ENCODE results near the gene ANKS1A. TPM values are rescaled to one million over a fixed set of nuclear protein-coding genes. Genes with fewer than 3 reads are reported as not detected.

Gene ANKS1A
- total RNA-seq, 1 experiment from 2014 or later, result 26.5 TPM

DNA sequence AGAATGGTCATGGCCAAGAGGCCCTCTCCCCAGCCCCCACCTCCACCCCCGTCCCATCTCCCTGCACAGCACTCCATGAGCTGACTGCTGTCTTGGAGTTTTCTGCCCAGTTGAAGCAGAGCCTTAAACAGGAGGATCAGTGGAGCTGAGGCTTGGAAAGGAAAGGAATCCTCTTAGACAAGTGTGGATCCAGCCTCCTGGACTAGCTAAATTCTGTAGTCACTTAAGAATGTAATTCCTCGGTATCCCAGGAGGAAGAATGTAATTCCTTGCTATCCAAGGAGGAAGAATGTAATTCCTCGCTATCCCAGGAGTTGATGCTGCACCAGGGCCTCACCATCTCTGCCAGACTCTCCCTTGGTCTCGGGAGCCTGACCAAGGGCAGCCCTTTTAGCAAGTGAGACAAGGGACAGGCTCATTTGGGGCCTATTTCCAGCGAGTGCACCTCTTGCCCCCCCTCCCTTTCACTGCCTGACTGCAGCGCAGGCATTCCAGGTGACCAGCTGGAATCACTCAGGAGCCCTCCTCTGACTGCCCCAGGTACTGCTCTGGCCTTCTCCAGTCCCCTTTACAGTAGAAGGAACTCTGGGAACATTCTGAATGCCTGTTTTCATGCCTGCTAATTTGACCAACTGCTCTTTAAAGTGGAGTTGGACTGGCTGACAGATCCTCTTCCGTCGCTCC lies 175.8 kb downstream of the ANKS1A start:
- no peak overlapping the region for H3K4ac ChIP-seq (ENCODE audit: low read depth, low read length)
- H3K23me2 ChIP-seq (ENCODE audit: insufficient read length, low read depth, low read length, poor library complexity, severe bottlenecking), result no peaks in the 10 kb centered on the region
- no peak overlapping the region for H4K5ac ChIP-seq (ENCODE audit: insufficient read length, low read depth, low read length)
- Mint-ChIP-seq H3K4me3 (no peak overlapping the region; a peak in 1 of 5 replicates), H3K4me1 (peaks cover 14 to 39% of the 10 kb centered on the region in 2 experiments), H3K36me3 (ENCODE audit: insufficient read depth in 1 of 3, low read depth in 3 of 3) (peaks cover 8 to 23% (median 12%) of the 10 kb centered on the region in 3 experiments; a peak in 6 of 7 replicates), H3K27me3 (ENCODE audit: low read depth) (no peaks in the 10 kb centered on the region), H3K27ac (peak overlapping the region; percentile 72 to 79 (median 77); a peak in 5 of 7 replicates), H3K9me3 (no peaks in the 10 kb centered on the region; a peak in 1 of 5 replicates)
- no peaks in the 10 kb centered on the region for H4K20me1 ChIP-seq (ENCODE audit: control insufficient read depth, insufficient read depth, insufficient read length)
- no peaks in the 10 kb centered on the region; the same call in 1 of the 2 replicates for H3K4me1 ChIP-seq (ENCODE audit: insufficient read depth, low read length)
- no peak overlapping the region for H2BK20ac ChIP-seq (ENCODE audit: low read depth, low read length, poor library complexity, severe bottlenecking)
- no CpG with 5 or more reads among the region's 8 CpGs for WGBS (ENCODE audit: extremely low coverage, insufficient read length, low lambda C conversion rate)
- H2BK120ac ChIP-seq (ENCODE audit: low read depth, low read length, poor library complexity, severe bottlenecking), result no peak overlapping the region
- DNase-seq, result peak; percentile 52
- no peak overlapping the region for H3K23ac ChIP-seq (ENCODE audit: insufficient read length, low read depth, low read length)
- H2BK5ac ChIP-seq (ENCODE audit: insufficient read length, low read length), result no peak overlapping the region
- H2AFZ ChIP-seq (ENCODE audit: low read length), result no peak overlapping the region
- H2BK12ac ChIP-seq (ENCODE audit: insufficient read length, low read depth, low read length), result no peak overlapping the region
- no peak overlapping the region for H3K27ac ChIP-seq (ENCODE audit: insufficient read length, low read depth, low read length)
- no peak overlapping the region for H3K18ac ChIP-seq (ENCODE audit: insufficient read length, low read depth, low read length)
- H4K91ac ChIP-seq (ENCODE audit: insufficient read length, low read depth, low read length), result no peak overlapping the region
- no peaks in the 10 kb centered on the region for H3K9me3 ChIP-seq (ENCODE audit: control insufficient read depth, low read depth, low read length)
- H3K9ac ChIP-seq (ENCODE audit: extremely low read depth, insufficient read length, low read length), result no peak overlapping the region
- H3K4me2 ChIP-seq (ENCODE audit: insufficient read depth, insufficient read length, low read length), result no peak overlapping the region
- H3K79me1 ChIP-seq (ENCODE audit: insufficient read depth, low read depth, low read length, poor library complexity, severe bottlenecking), result no peaks in the 10 kb centered on the region
- TF ChIP-seq, protein P1, sequence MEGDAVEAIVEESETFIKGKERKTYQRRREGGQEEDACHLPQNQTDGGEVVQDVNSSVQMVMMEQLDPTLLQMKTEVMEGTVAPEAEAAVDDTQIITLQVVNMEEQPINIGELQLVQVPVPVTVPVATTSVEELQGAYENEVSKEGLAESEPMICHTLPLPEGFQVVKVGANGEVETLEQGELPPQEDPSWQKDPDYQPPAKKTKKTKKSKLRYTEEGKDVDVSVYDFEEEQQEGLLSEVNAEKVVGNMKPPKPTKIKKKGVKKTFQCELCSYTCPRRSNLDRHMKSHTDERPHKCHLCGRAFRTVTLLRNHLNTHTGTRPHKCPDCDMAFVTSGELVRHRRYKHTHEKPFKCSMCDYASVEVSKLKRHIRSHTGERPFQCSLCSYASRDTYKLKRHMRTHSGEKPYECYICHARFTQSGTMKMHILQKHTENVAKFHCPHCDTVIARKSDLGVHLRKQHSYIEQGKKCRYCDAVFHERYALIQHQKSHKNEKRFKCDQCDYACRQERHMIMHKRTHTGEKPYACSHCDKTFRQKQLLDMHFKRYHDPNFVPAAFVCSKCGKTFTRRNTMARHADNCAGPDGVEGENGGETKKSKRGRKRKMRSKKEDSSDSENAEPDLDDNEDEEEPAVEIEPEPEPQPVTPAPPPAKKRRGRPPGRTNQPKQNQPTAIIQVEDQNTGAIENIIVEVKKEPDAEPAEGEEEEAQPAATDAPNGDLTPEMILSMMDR (conservative IDR thresholded peaks at IDR 0.05), result peak; percentile 62
- H2AK5ac ChIP-seq (ENCODE audit: insufficient read length, low read length), result no peak overlapping the region
- H2BK15ac ChIP-seq (ENCODE audit: low read depth, low read length), result no peak overlapping the region
- no peak overlapping the region for H3T11ph ChIP-seq (ENCODE audit: low read length)
- H4K8ac ChIP-seq (replicated peaks; ENCODE audit: insufficient read length, low read depth, low read length), result no peak overlapping the region
- no peak overlapping the region for H3K56ac ChIP-seq (ENCODE audit: insufficient read length, low read depth, low read length)
- H3K14ac ChIP-seq (ENCODE audit: insufficient read depth, low read length), result no peak overlapping the region
- no peaks in the 10 kb centered on the region for H3K27me3 ChIP-seq (ENCODE audit: insufficient read depth, low read length)
- no peaks in the 10 kb centered on the region for H3K79me2 ChIP-seq (ENCODE audit: insufficient read depth, low read length)

Data from H9 (cell line).